Liver (tissue), 9 donors: ENCODE data around the gene TMEM94. TPM values are rescaled to one million over a fixed set of nuclear protein-coding genes. Genes with fewer than 3 reads are reported as not detected.

Experiments
- DNase-seq: peaks from one replicate; pipeline ENCODE4 v3.0.0-alpha.2; 2017; ENCODE audit warnings: low spot score
- H3K27ac ChIP-seq, 2 donors: one replicate each; pipeline ENCODE4 v1.7.0; 2013; ENCODE audit warnings: inconsistent platforms in 2 of 2, low read length in 2 of 2, control low read depth in 1 of 2, low read depth in 1 of 2, mild to moderate bottlenecking in 1 of 2
- H3K27me3 ChIP-seq, 4 donors: one replicate each; pipeline versions ENCODE4 v1.6.1 to v1.7.0; 2013; ENCODE audit warnings: low read length in 3 of 4, inconsistent platforms in 1 of 4, mild to moderate bottlenecking in 1 of 4, moderate library complexity in 1 of 4; ENCODE audit not compliant: control insufficient read depth in 4 of 4, insufficient read depth in 4 of 4
- H3K36me3 ChIP-seq, 4 donors: one replicate each; pipeline versions ENCODE4 v1.6.1 to v1.7.0; 2013; ENCODE audit warnings: low read length in 3 of 4, mild to moderate bottlenecking in 3 of 4, low read depth in 1 of 4, moderate library complexity in 1 of 4; ENCODE audit not compliant: control insufficient read depth in 4 of 4, insufficient read depth in 3 of 4
- H3K4me1 ChIP-seq, 4 donors: one replicate each; pipeline versions ENCODE4 v1.6.1 to v1.7.0; 2013; ENCODE audit warnings: low read length in 3 of 4, mild to moderate bottlenecking in 3 of 4, moderate library complexity in 1 of 4; ENCODE audit not compliant: control insufficient read depth in 4 of 4, insufficient read depth in 4 of 4
- H3K4me3 ChIP-seq, 3 donors: one replicate each; pipeline versions ENCODE4 v1.6.1 to v1.7.0; 2013; ENCODE audit warnings: low read length in 3 of 3, control low read depth in 1 of 3, low read depth in 1 of 3, mild to moderate bottlenecking in 1 of 3
- H3K9ac ChIP-seq, 2 donors: one replicate each; pipeline ENCODE4 v1.7.0; 2013; ENCODE audit warnings: low read length in 2 of 2, mild to moderate bottlenecking in 2 of 2, moderate library complexity in 2 of 2, control low read depth in 1 of 2, low read depth in 1 of 2
- H3K9me3 ChIP-seq, 4 donors: one replicate each; pipeline versions ENCODE4 v1.6.1 to v1.7.0; 2013; ENCODE audit warnings: low read length in 3 of 4; ENCODE audit not compliant: control insufficient read depth in 4 of 4
- ATF3 ChIP-seq: IDR thresholded peaks from 2 replicates; pipeline ENCODE4 v1.6.1; 2016; ENCODE audit warnings: antibody characterized with exemption
- CTCF ChIP-seq: fragments of 150-350 bp; IDR thresholded peaks from 2 replicates; pipeline ENCODE4 v1.5.1; 2017; ENCODE audit warnings: improper control_type of control experiment, low read depth, low read length; ENCODE audit not compliant: missing input control
- FOXA1 ChIP-seq: IDR thresholded peaks from 2 replicates; pipeline ENCODE4 v1.6.1; 2016; ENCODE audit warnings: antibody characterized with exemption
- HNF4A ChIP-seq, 2 donors: conservative IDR thresholded peaks; 2 replicates each; pipeline ENCODE4 v1.6.1; 2016; ENCODE audit warnings: antibody characterized with exemption in 2 of 2, mild to moderate bottlenecking in 2 of 2
- HNF4G ChIP-seq: IDR thresholded peaks from 2 replicates; pipeline ENCODE4 v1.6.1; 2016; ENCODE audit warnings: antibody characterized with exemption
- JUND ChIP-seq, 2 donors: IDR thresholded peaks; 2 replicates each; pipeline ENCODE4 v1.6.1; 2016; ENCODE audit warnings: antibody characterized with exemption in 2 of 2
- MAX ChIP-seq: IDR thresholded peaks from 2 replicates; pipeline ENCODE4 v1.6.1; 2016; ENCODE audit warnings: antibody characterized with exemption
- NR2F2 ChIP-seq: IDR thresholded peaks from 2 replicates; pipeline ENCODE4 v1.6.1; 2016; ENCODE audit warnings: antibody characterized with exemption
- RXRA ChIP-seq, 2 donors: IDR thresholded peaks; 2 replicates each; pipeline ENCODE4 v1.6.1; 2017 to 2018; ENCODE audit warnings: antibody characterized with exemption in 2 of 2, mild to moderate bottlenecking in 1 of 2
- SP1 ChIP-seq: IDR thresholded peaks from 2 replicates; pipeline ENCODE4 v1.6.1; 2018; ENCODE audit warnings: antibody characterized with exemption, mild to moderate bottlenecking
- TAF1 ChIP-seq: conservative IDR thresholded peaks from 2 replicates; pipeline ENCODE4 v1.6.1; 2016; ENCODE audit warnings: antibody characterized with exemption, mild to moderate bottlenecking
- ZBTB33 ChIP-seq: IDR thresholded peaks from 2 replicates; pipeline ENCODE4 v1.6.1; 2016; ENCODE audit warnings: antibody characterized with exemption
- WGBS: extraction: QIAGEN DNeasy Blood & Tissue Kit; methylation state at CpG from one replicate; pipeline ENCODE4 v1.1.7; 2013; 5-methylcytosine and 5-hydroxymethylcytosine counted together
- polyA plus RNA-seq, 2 donors: library from polyadenylated mRNA; stranded (reverse) in 1 of 2; unstranded in 1 of 2; fragments of 200-250 nt in 1 of 2; fragments of >200 nt in 1 of 2; fragmentation: Nextera tagmentation in 1 of 2; extraction: Ambion mirVana in 1 of 2; gene quantifications; one replicate each; pipeline versions ENCODE4 v1.2.1 to v1.2.3, GENCODE V29; 2013 to 2015
- total RNA-seq, 2 donors: library from RNA; depleted of rRNA; stranded (reverse); fragments of >200 nt; gene quantifications; one replicate each; pipeline ENCODE4 v1.2.3, GENCODE V29; 2014
- TF ChIP-seq, protein P1 (sequence below): IDR thresholded peaks from 2 replicates; pipeline ENCODE4 v1.6.1; 2016; ENCODE audit warnings: antibody characterized with exemption, mild to moderate bottlenecking
- donor health status: healthy.
- donor health status: healthy.
- donor health status: healthy.
- donor health status: healthy.
- donor health status: healthy.

TMEM94 gene
- total and polyA plus RNA-seq, 4 donors, result 15.6 to 31.0 (median 20.1) TPM

- H3K4me3 ChIP-seq, result peak overlapping the region; percentile 81 to 89 (median 84)
- H3K27me3 ChIP-seq, result no peaks in the 10 kb centered on the region
- DNase-seq, result no peak
- 16% methylated on average over 15 of the region's 15 CpGs for WGBS
- TF ChIP-seq HNF4A (conservative IDR thresholded peaks at IDR 0.05), result peak in 1 of 2 donors; percentile 32
- TF ChIP-seq CTCF, result no peak
- TF ChIP-seq, protein P1, sequence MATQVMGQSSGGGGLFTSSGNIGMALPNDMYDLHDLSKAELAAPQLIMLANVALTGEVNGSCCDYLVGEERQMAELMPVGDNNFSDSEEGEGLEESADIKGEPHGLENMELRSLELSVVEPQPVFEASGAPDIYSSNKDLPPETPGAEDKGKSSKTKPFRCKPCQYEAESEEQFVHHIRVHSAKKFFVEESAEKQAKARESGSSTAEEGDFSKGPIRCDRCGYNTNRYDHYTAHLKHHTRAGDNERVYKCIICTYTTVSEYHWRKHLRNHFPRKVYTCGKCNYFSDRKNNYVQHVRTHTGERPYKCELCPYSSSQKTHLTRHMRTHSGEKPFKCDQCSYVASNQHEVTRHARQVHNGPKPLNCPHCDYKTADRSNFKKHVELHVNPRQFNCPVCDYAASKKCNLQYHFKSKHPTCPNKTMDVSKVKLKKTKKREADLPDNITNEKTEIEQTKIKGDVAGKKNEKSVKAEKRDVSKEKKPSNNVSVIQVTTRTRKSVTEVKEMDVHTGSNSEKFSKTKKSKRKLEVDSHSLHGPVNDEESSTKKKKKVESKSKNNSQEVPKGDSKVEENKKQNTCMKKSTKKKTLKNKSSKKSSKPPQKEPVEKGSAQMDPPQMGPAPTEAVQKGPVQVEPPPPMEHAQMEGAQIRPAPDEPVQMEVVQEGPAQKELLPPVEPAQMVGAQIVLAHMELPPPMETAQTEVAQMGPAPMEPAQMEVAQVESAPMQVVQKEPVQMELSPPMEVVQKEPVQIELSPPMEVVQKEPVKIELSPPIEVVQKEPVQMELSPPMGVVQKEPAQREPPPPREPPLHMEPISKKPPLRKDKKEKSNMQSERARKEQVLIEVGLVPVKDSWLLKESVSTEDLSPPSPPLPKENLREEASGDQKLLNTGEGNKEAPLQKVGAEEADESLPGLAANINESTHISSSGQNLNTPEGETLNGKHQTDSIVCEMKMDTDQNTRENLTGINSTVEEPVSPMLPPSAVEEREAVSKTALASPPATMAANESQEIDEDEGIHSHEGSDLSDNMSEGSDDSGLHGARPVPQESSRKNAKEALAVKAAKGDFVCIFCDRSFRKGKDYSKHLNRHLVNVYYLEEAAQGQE, result peak; percentile 20
- no peak for TF ChIP-seq MAX
- TF ChIP-seq RXRA (IDR thresholded peaks at IDR 0.05), result peak in 1 of 2 donors; percentile 32
- no peak for TF ChIP-seq ZBTB33
- H3K4me1 ChIP-seq, result peaks cover 11 to 70% (median 56%) of the 10 kb centered on the region in 4 donors
- H3K36me3 ChIP-seq, result no peaks in the 10 kb centered on the region
- peak overlapping the region; percentile 63 to 88 for H3K27ac ChIP-seq
- H3K9ac ChIP-seq, result peak overlapping the region in 1 of 2 donors; percentile 65
- H3K9me3 ChIP-seq, result no peaks in the 10 kb centered on the region
Measured at GRCh38 chr17:75514299-75514918, 58.0 kb downstream of the TMEM94 start.

DNA sequence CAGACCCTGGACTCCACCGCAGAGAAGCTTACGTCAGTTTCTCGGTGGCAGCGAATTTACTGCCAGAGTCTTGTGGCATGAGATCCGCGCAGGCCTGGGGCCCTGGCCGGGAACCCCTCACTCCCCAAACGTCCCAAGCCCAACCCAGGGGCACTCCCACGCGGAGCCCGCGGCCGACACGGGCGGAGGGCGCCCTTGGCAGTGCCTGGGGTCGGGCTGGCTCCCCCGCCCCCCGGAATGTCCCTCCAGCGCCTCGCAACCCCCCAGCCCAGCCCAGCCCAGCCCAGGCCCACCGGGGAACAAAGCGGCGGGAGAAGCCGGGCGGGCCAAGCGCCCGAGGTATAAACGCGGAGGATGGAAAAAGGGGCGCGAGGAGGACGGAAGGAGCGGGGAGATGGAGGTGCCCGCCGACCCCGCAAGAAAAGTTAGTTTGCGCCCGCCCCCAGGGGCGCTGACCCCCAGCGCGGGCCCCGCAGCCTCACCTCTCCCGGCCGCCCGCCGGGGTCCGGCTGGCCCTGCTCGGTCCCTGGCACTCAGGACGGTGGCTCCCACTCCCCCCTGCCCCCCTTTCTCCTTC lies 58.6 kb downstream of the TMEM94 start:
- no peak for DNase-seq
- peak overlapping the region; percentile 48 to 65 for H3K9ac ChIP-seq
- peak overlapping the region; percentile 81 to 89 (median 84) for H3K4me3 ChIP-seq
- peaks cover 8 to 64% (median 53%) of the 10 kb centered on the region in 4 donors for H3K4me1 ChIP-seq
- no peaks in the 10 kb centered on the region for H3K9me3 ChIP-seq
- TF ChIP-seq MAX, result no peak
- no peak for TF ChIP-seq RXRA (IDR thresholded peaks at IDR 0.05)
- TF ChIP-seq ZBTB33, result no peak
- no peak for TF ChIP-seq SP1
- no peak for TF ChIP-seq FOXA1
- TF ChIP-seq ATF3, result no peak
- no peak for TF ChIP-seq CTCF
- no peak for TF ChIP-seq JUND (IDR thresholded peaks at IDR 0.05)
- TF ChIP-seq TAF1, result no peak
- no peak for TF ChIP-seq NR2F2
- no peak for TF ChIP-seq HNF4G
- no peaks in the 10 kb centered on the region for H3K27me3 ChIP-seq
- H3K27ac ChIP-seq, result peak overlapping the region; percentile 63 to 88
- 1% methylated on average over 50 of the region's 50 CpGs for WGBS
- no peaks in the 10 kb centered on the region for H3K36me3 ChIP-seq
